ENCODE data around the gene KRTAP12-1.

Gene KRTAP12-1

DNA sequence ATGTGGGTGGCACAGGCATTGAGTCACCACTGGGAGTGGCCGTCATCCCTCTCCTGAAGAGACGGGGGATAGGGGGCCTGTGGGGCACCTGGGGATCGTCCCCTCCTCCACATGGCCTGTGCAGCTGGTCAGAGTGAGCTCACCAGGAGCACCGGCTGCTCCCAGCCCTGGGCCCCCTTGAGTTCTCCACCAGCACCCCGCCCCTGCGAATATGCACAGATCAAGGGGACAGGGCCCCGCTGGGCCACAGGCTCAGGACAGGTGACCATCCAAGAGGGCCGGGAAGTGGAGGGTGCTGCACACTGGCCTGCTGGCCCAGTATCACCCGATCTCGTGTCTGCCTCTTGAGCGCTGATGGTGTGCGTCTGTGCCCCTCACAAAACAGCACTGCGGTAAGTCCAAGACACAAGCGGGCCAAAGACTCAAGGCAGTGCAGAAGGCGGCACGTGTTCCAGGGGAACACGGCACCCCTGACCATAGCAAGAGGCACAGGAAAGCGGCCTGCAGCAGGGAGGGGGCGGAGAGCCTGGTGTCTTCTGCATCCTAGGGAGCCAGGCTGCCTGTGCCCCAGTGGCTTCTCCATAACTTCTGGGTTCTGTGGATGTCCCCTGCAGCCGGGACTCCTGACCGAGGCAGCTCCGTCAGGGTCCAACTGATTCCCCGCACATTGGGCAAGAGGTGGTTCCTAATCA, 47.5 kb upstream of the KRTAP12-1 start:
- ATAC-seq: no peak
- TF ChIP-seq ZNF8 (CRISPR knock-in tag; IDR thresholded peaks at IDR 0.05): no peak
- no peak for TF ChIP-seq TOX (CRISPR knock-in tag; IDR thresholded peaks at IDR 0.05; ENCODE audit: borderline replicate concordance)
- TF ChIP-seq CREB5 (CRISPR knock-in tag; IDR thresholded peaks at IDR 0.05; ENCODE audit: low read depth): no peak
- TF ChIP-seq ZFP30 (CRISPR knock-in tag; IDR thresholded peaks at IDR 0.05): no peak
- TF ChIP-seq GLIS3 (CRISPR knock-in tag; IDR thresholded peaks at IDR 0.05): no peak
- TF ChIP-seq RARB (CRISPR knock-in tag; IDR thresholded peaks at IDR 0.05): no peak
- no peak for TF ChIP-seq SNAI2 (CRISPR knock-in tag; IDR thresholded peaks at IDR 0.05)
- TF ChIP-seq CSRNP3 (CRISPR knock-in tag; IDR thresholded peaks at IDR 0.05): no peak
- no peak for TF ChIP-seq OSR1 (CRISPR knock-in tag; IDR thresholded peaks at IDR 0.05)
- TF ChIP-seq, protein P1, sequence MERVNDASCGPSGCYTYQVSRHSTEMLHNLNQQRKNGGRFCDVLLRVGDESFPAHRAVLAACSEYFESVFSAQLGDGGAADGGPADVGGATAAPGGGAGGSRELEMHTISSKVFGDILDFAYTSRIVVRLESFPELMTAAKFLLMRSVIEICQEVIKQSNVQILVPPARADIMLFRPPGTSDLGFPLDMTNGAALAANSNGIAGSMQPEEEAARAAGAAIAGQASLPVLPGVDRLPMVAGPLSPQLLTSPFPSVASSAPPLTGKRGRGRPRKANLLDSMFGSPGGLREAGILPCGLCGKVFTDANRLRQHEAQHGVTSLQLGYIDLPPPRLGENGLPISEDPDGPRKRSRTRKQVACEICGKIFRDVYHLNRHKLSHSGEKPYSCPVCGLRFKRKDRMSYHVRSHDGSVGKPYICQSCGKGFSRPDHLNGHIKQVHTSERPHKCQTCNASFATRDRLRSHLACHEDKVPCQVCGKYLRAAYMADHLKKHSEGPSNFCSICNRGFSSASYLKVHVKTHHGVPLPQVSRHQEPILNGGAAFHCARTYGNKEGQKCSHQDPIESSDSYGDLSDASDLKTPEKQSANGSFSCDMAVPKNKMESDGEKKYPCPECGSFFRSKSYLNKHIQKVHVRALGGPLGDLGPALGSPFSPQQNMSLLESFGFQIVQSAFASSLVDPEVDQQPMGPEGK (CRISPR knock-in tag; IDR thresholded peaks at IDR 0.05; ENCODE audit: borderline replicate concordance): no peak
- TF ChIP-seq TCF4 (CRISPR knock-in tag; IDR thresholded peaks at IDR 0.05; ENCODE audit: borderline replicate concordance): no peak
- TF ChIP-seq ZNF70 (CRISPR knock-in tag; IDR thresholded peaks at IDR 0.05): no peak
- TF ChIP-seq, protein P2, sequence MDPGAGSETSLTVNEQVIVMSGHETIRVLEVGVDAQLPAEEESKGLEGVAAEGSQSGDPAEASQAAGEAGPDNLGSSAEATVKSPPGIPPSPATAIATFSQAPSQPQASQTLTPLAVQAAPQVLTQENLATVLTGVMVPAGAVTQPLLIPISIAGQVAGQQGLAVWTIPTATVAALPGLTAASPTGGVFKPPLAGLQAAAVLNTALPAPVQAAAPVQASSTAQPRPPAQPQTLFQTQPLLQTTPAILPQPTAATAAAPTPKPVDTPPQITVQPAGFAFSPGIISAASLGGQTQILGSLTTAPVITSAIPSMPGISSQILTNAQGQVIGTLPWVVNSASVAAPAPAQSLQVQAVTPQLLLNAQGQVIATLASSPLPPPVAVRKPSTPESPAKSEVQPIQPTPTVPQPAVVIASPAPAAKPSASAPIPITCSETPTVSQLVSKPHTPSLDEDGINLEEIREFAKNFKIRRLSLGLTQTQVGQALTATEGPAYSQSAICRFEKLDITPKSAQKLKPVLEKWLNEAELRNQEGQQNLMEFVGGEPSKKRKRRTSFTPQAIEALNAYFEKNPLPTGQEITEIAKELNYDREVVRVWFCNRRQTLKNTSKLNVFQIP (CRISPR knock-in tag; IDR thresholded peaks at IDR 0.05; ENCODE audit: borderline replicate concordance, low read depth): no peak
- TF ChIP-seq ESRRG (CRISPR knock-in tag; IDR thresholded peaks at IDR 0.05): no peak
- TF ChIP-seq CSDC2 (CRISPR knock-in tag; IDR thresholded peaks at IDR 0.05): no peak
- no peak for TF ChIP-seq ZC3H10 (CRISPR knock-in tag; IDR thresholded peaks at IDR 0.05)
- no peak for TF ChIP-seq ISL1 (CRISPR knock-in tag; IDR thresholded peaks at IDR 0.05)
- TF ChIP-seq ZFP3 (CRISPR knock-in tag; IDR thresholded peaks at IDR 0.05): no peak
- TF ChIP-seq ZNF565 (CRISPR knock-in tag; conservative IDR thresholded peaks at IDR 0.05; ENCODE audit: low read depth): no peak
- no peak for TF ChIP-seq ARNTL (CRISPR knock-in tag; IDR thresholded peaks at IDR 0.05; ENCODE audit: borderline replicate concordance, low read depth)

DNA sequence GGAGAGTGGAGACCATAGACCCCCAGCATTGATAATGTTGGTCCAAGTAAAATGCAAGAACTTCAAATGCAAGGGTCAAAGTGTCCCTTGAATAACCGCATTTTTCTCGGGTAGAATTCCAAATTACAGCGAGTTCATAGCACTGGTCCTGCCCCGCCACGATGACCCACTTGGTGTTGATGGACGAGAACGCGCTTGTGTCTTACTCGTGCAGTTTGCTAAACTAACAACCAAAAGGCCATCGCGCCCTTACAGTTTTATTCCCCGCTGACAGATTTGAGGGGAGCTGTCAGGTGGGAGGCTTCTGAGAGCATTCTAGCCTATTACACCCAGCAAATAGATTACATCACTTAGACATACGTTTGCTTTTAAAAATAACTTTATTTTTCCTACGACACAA, 46.8 kb upstream of the KRTAP12-1 start:
- ATAC-seq: no peak
- TF ChIP-seq CREB5 (CRISPR knock-in tag; IDR thresholded peaks at IDR 0.05; ENCODE audit: low read depth): no peak
- no peak for TF ChIP-seq ZFP3 (CRISPR knock-in tag; IDR thresholded peaks at IDR 0.05)
- TF ChIP-seq PPARA (CRISPR knock-in tag; IDR thresholded peaks at IDR 0.05; ENCODE audit: borderline replicate concordance): no peak
- no peak for TF ChIP-seq ZFP30 (CRISPR knock-in tag; IDR thresholded peaks at IDR 0.05)
- TF ChIP-seq TCF4 (CRISPR knock-in tag; IDR thresholded peaks at IDR 0.05; ENCODE audit: borderline replicate concordance): no peak

DNA sequence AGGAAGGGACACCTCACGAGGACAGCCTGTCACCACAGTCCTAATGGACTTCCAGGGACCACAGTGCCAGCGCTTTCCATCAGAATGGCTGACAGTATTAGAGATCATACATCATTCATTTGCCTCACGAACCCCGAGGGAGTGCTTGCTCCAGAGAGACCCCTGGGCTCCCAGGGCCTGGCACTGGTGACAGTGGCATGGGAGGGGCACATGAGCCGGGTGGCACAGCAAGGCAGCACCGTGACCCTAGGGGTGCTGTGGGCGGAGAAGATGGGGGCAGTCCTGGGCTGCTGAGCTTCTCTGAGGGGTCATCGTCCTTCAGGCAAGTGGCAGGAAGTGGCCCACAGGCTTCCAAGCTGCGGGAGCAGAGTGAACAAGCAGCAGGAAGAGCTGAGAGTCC, 45.8 kb upstream of the KRTAP12-1 start:
- no peak for ATAC-seq
- TF ChIP-seq ZNF8 (CRISPR knock-in tag; IDR thresholded peaks at IDR 0.05) (no peak), GLIS3 (CRISPR knock-in tag; IDR thresholded peaks at IDR 0.05) (no peak), ESRRG (CRISPR knock-in tag; IDR thresholded peaks at IDR 0.05) (no peak), PPARA (CRISPR knock-in tag; IDR thresholded peaks at IDR 0.05; ENCODE audit: borderline replicate concordance) (no peak), ZNF70 (CRISPR knock-in tag; IDR thresholded peaks at IDR 0.05) (no peak), ZFP30 (CRISPR knock-in tag; IDR thresholded peaks at IDR 0.05) (no peak), BACH2 (CRISPR knock-in tag; IDR thresholded peaks at IDR 0.05; ENCODE audit: borderline replicate concordance) (no peak), TOX (CRISPR knock-in tag; IDR thresholded peaks at IDR 0.05; ENCODE audit: borderline replicate concordance) (no peak), RARB (CRISPR knock-in tag; IDR thresholded peaks at IDR 0.05) (no peak), OSR1 (CRISPR knock-in tag; IDR thresholded peaks at IDR 0.05) (no peak), ZC3H10 (CRISPR knock-in tag; IDR thresholded peaks at IDR 0.05) (no peak), CSRNP3 (CRISPR knock-in tag; IDR thresholded peaks at IDR 0.05) (no peak)
- TF ChIP-seq, protein P2 (CRISPR knock-in tag; IDR thresholded peaks at IDR 0.05; ENCODE audit: borderline replicate concordance, low read depth): no peak
- TF ChIP-seq, protein P1 (CRISPR knock-in tag; IDR thresholded peaks at IDR 0.05; ENCODE audit: borderline replicate concordance): no peak

Measured in SK-N-SH treated with all-trans-retinoic acid at 6 μM for 48 hours (cell line).